Right lobe of liver (tissue), 4 donors: Measurements from ENCODE around the gene SPATS2L.

Experiments used
- CTCF ChIP-seq, 4 donors: fragments of 200-600 bp in 3 of 4; fragments of 450-650 bp in 1 of 4; IDR thresholded peaks; one replicate each; pipeline versions ENCODE4 v1.5.1 to v1.8.0; 2016 to 2022; ENCODE audit warnings: antibody characterized with exemption in 4 of 4, mild to moderate bottlenecking in 2 of 4
- POLR2A ChIP-seq: fragments of 450-650 bp; IDR thresholded peaks from one replicate; pipeline ENCODE4 v1.6.1; 2017; ENCODE audit warnings: antibody characterized with exemption, mild to moderate bottlenecking
- donor health status: DM: no; HTN: no; CAD: no.
- donor health status: DM: no; HTN: no; CAD: no.
- donor health status: DM: no; HTN: yes; CAD: no.

GRCh38 chr2:200446612-200447011 is 140.1 kb downstream of the SPATS2L start:
- TF ChIP-seq CTCF (IDR thresholded peaks at IDR 0.05) (no peak), POLR2A (no peak)
